Transverse colon (tissue), 4 donors: ENCODE data around the gene PCYT1A. TPM values are rescaled to one million over a fixed set of nuclear protein-coding genes. Genes with fewer than 3 reads are reported as not detected.
A peak's percentile ranks its signal among the peaks of the same experiment; 100 is the strongest.

Experiments
- DNase-seq: peaks from one replicate; pipeline ENCODE4 v3.0.0-alpha.2; 2019
- H3K27ac ChIP-seq, 4 donors: fragments of 200-600 bp; sonication (generic); 2 replicates each; pipeline ENCODE4 v1.5.1; 2016 to 2018; ENCODE audit warnings: inconsistent platforms in 4 of 4
- H3K27me3 ChIP-seq: fragments of 200-600 bp; sonication (generic); 2 replicates; pipeline ENCODE4 v1.5.1; 2017; ENCODE audit warnings: inconsistent platforms
- H3K36me3 ChIP-seq, 4 donors: fragments of 200-600 bp; sonication (generic); 2 replicates each; pipeline ENCODE4 v1.5.1; 2017 to 2019; ENCODE audit warnings: inconsistent platforms in 4 of 4
- H3K4me1 ChIP-seq, 4 donors: fragments of 200-600 bp; sonication (generic); 2 replicates each; pipeline ENCODE4 v1.5.1; 2017 to 2020; ENCODE audit warnings: inconsistent platforms in 4 of 4
- H3K4me3 ChIP-seq, 4 donors: fragments of 200-600 bp; sonication (generic); 1 replicate in 1 of 4; 2 replicates in 3 of 4; pipeline versions ENCODE4 v1.5.1 to v1.6.1; 2017 to 2019; ENCODE audit warnings: inconsistent platforms in 4 of 4
- H3K9me3 ChIP-seq, 2 donors: fragments of 200-600 bp; sonication (generic); 2 replicates each; pipeline ENCODE4 v1.5.1; 2017 to 2019; ENCODE audit warnings: inconsistent platforms in 2 of 2
- EP300 ChIP-seq: sonication (generic); formaldehyde crosslinking; IDR thresholded peaks from one replicate; pipeline ENCODE4 v1.6.1; 2017; ENCODE audit warnings: antibody characterized with exemption, low read depth
- POLR2A ChIP-seq: fragments of 450-650 bp; IDR thresholded peaks from one replicate; pipeline ENCODE4 v1.6.1; 2016; ENCODE audit warnings: antibody characterized with exemption, mild to moderate bottlenecking, moderate library complexity
- POLR2AphosphoS5 ChIP-seq, 3 donors: sonication (generic); formaldehyde crosslinking; IDR thresholded peaks; one replicate each; pipeline ENCODE4 v1.6.1; 2016; ENCODE audit warnings: antibody characterized with exemption in 3 of 3
- WGBS, 2 donors: methylation state at CpG; one replicate each; pipeline ENCODE4 v1.1.5; 2018; ENCODE audit warnings: low coverage in 1 of 2; 5-methylcytosine and 5-hydroxymethylcytosine counted together
- in situ Hi-C, 4 donors: fragments of 200-750 bp; cut with MboI; loops; one replicate each; pipeline versions ENCODE4 v1.15.0 to v1.15.1; 2017; ENCODE audit warnings: low sequenced_read_pairs in 3 of 4, low pct_ligation_motif_present in 1 of 4, low pct_unique_long_range_greater_than_20kb in 1 of 4
- intact Hi-C: fragments of 100-400 bp; cut with DNase I; formaldehyde crosslinking; loops from one replicate; pipeline ENCODE4 v1.15.1; 2023; ENCODE audit warnings: low total_unique reads
- total RNA-seq, 4 donors: library from RNA; depleted of rRNA; stranded (reverse); fragments of >200 nt; gene quantifications; one replicate each; pipeline ENCODE4 v1.1.0, GENCODE V29; 2016
- TF ChIP-seq, protein P1 (sequence below), 5 experiments: fragments of 200-600 bp in 3 of 5; fragments of 450-650 bp in 2 of 5; sonication (generic) in 3 of 5; IDR thresholded peaks; 1 replicate in 2 of 5; 2 replicates in 3 of 5; pipeline ENCODE4 v1.5.1; 2016 to 2017; ENCODE audit warnings: antibody characterized with exemption in 5 of 5, inconsistent platforms in 3 of 5, mild to moderate bottlenecking in 2 of 5, moderate library complexity in 1 of 5

PCYT1A gene
- total RNA-seq, 4 donors from 2014 or later, result 50.1 to 104 (median 76.2) TPM

DNA sequence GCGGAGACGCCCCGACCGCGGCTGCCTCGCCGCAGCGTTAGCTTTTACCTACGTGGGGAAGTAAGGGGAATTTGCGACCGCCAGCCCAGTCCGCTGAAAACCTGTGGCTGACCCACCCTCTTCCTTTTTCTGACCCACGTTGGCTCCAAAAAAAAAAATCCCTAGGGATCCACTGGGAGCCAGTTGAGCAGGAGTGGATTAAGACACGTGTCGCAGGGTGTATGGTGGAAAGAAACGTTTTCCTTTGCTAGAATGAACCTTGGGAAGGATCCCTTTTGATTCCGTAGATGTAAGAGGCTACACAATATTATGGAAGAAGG, 575 bp upstream of the PCYT1A start:
- TF ChIP-seq, protein P1, sequence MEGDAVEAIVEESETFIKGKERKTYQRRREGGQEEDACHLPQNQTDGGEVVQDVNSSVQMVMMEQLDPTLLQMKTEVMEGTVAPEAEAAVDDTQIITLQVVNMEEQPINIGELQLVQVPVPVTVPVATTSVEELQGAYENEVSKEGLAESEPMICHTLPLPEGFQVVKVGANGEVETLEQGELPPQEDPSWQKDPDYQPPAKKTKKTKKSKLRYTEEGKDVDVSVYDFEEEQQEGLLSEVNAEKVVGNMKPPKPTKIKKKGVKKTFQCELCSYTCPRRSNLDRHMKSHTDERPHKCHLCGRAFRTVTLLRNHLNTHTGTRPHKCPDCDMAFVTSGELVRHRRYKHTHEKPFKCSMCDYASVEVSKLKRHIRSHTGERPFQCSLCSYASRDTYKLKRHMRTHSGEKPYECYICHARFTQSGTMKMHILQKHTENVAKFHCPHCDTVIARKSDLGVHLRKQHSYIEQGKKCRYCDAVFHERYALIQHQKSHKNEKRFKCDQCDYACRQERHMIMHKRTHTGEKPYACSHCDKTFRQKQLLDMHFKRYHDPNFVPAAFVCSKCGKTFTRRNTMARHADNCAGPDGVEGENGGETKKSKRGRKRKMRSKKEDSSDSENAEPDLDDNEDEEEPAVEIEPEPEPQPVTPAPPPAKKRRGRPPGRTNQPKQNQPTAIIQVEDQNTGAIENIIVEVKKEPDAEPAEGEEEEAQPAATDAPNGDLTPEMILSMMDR (IDR thresholded peaks at IDR 0.05), result no peak
- no peak for TF ChIP-seq POLR2A
- no peak for TF ChIP-seq POLR2AphosphoS5 (IDR thresholded peaks at IDR 0.05)
- TF ChIP-seq EP300, result no peak
- WGBS, 2 donors, result 1 to 4% methylated on average over 2 to 12 of the region's 17 CpGs
- Histone ChIP-seq H3K36me3 (no peaks in the 10 kb centered on the region), H3K4me1 (peaks cover 12 to 37% (median 16%) of the 10 kb centered on the region in 4 donors), H3K4me3 (peak overlapping the region; percentile 46 to 82 (median 71)), H3K27me3 (no peaks in the 10 kb centered on the region), H3K27ac (peak overlapping the region; percentile 86 to 97 (median 94)), H3K9me3 (no peaks in the 10 kb centered on the region)
- DNase-seq, result no peak
- in situ Hi-C loops, result no loop called here
- intact Hi-C loops, result no loop called here

DNA sequence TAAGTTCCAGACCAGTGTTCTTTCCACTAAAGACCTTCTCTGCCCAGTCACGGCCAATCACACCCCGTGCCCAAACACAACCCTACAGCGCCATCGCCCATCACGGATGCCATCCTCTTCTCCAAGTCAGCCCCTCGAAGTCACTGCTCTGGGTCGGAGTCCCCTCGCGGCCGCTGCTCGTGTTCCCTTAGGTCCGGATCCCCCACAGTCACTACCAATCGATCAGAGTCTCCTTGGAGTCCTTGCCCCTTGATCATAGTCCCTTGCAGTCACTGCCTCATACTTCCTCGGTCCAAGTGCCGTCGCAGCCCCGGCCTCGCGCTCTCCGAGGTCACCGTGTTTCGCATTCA, 461 bp downstream of the PCYT1A start:
- TF ChIP-seq, protein P1 (IDR thresholded peaks at IDR 0.05), result no peak
- Histone ChIP-seq H3K4me3 (peak overlapping the region; percentile 46 to 82 (median 71)), H3K27me3 (no peaks in the 10 kb centered on the region), H3K27ac (peak overlapping the region; percentile 86 to 97 (median 94)), H3K36me3 (no peaks in the 10 kb centered on the region), H3K9me3 (no peaks in the 10 kb centered on the region), H3K4me1 (peaks cover 12 to 37% (median 16%) of the 10 kb centered on the region in 4 donors)
- 0 to 1% methylated on average over 6 to 21 of the region's 22 CpGs for WGBS, 2 donors
- DNase-seq, result no peak
- intact Hi-C loops (no loop called here), in situ Hi-C loops (no loop called here)

DNA sequence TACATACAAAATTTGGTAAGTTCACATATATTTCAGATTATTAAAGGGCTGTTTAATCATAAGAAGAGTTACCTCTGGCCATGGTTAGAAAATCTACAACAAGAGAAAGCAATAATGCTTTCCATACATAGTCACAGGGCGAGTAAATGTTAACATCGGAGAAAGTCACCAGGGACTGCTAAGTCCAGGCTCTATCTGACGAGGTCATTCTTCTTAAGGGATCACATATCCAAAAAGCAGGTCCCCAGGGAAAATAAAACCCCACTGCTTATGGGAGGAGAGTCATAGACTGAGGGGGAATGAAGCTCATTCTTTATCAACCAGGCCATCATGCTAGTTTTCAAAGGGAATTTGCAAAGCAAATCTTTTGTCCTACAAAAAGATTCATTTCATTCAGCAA, 3.1 kb downstream of the PCYT1A start:
- no peak overlapping the region for H3K4me3 ChIP-seq
- 67 to 84% methylated on average over 1 to 3 of the region's 3 CpGs for WGBS, 2 donors
- H3K27me3 ChIP-seq, result no peaks in the 10 kb centered on the region
- H3K27ac ChIP-seq, result no peak overlapping the region
- in situ Hi-C loops (no loop called here), intact Hi-C loops (no loop called here)
- no peak for TF ChIP-seq POLR2AphosphoS5 (IDR thresholded peaks at IDR 0.05)
- H3K4me1 ChIP-seq, result peaks cover 13 to 54% (median 27%) of the 10 kb centered on the region in 4 donors
- no peaks in the 10 kb centered on the region for H3K36me3 ChIP-seq
- DNase-seq, result no peak
- H3K9me3 ChIP-seq, result no peaks in the 10 kb centered on the region

DNA sequence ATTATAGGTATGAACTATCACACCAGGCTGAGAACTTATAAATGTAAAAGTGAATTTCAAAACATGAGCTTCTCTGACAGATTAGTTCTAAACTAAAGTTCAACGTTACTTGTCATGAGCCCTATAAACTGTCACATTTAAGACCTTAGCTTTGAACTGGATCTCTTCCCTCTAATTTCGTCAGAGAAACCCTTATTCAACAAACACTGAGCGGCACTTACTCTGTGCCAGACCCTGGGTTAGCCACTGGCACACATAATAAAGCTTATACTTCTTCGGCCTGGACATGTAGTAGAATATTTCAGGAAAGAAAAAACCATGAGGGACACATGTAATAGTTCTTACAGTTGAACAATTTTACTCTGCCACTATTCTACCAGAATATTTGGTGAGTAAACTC, 5.6 kb downstream of the PCYT1A start:
- H3K27me3 ChIP-seq, result no peaks in the 10 kb centered on the region
- no peak for DNase-seq
- TF ChIP-seq EP300, result no peak
- TF ChIP-seq, protein P1 (IDR thresholded peaks at IDR 0.05), result no peak
- WGBS, 2 donors, result 73 to 75% methylated on average over 4 of the region's 4 CpGs
- no peak overlapping the region for H3K27ac ChIP-seq
- H3K9me3 ChIP-seq, result no peaks in the 10 kb centered on the region
- H3K4me1 ChIP-seq, result peaks cover 15 to 67% (median 30%) of the 10 kb centered on the region in 4 donors
- no peaks in the 10 kb centered on the region for H3K36me3 ChIP-seq
- in situ Hi-C loops, result no loop called here
- no peak overlapping the region for H3K4me3 ChIP-seq
- intact Hi-C loops, result no loop called here

DNA sequence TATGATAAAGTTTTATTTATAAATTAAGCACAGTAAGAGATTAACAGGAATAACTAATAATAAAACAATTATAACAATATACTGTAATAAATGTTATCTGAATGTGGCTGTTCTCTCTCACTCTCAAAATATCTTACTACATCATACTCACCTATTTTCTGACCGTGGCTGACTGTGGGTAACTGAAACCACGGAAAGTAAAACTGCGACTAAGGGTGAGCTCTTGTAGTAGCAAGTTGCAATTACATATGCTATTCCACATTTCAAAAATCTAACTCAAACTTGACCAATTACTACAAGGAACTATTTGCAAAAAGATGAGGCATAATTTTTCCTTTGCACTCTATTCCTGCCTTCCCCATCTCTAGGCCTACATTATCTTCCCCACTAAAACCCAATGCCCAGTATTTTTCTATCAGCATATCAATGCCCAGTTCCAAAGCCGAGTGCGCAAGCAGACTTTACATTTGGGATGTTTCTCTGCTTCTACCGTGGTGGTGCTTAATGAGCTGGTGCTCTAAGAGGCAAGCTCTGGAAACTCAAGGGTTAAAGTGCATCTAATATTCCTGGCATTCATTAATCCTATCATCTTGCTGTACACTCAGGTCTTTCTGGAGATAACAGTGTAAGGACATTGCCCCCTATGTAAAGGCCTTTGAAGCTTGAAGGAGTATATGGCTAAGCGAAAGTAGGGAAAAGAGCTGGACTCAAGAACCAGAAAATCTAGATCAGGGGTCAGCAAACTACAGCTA, 6.7 kb downstream of the PCYT1A start:
- Histone ChIP-seq H3K36me3 (no peaks in the 10 kb centered on the region), H3K27ac (peak overlapping the region; percentile 30 to 68 (median 38)), H3K4me3 (no peak overlapping the region), H3K4me1 (peaks cover 6 to 56% (median 22%) of the 10 kb centered on the region in 4 donors), H3K9me3 (no peaks in the 10 kb centered on the region), H3K27me3 (no peaks in the 10 kb centered on the region)
- in situ Hi-C loops (no loop called here), intact Hi-C loops (no loop called here)
- TF ChIP-seq POLR2A (no peak), POLR2AphosphoS5 (IDR thresholded peaks at IDR 0.05) (no peak)
- TF ChIP-seq, protein P1 (IDR thresholded peaks at IDR 0.05), result no peak
- no peak for DNase-seq
- 62% methylated on average over 7 of the region's 7 CpGs for WGBS, 2 donors
